A549 (cell line): ENCODE data around the gene ATG5.

ENCODE experiments used
- BCL3 ChIP-seq: fragments of >200 bp; sonication (Bioruptor Twin); formaldehyde crosslinking; IDR thresholded peaks from 3 replicates; pipeline ENCODE4 v1.6.1; 2016
- CTCF ChIP-seq: fragments of >200 bp; sonication (Bioruptor Twin); formaldehyde crosslinking; IDR thresholded peaks from 3 replicates; pipeline ENCODE4 v1.5.1; 2016
- HEYL ChIP-seq: fragments of 250-450 bp; sonication (Bioruptor Pico); IDR thresholded peaks from 2 replicates; pipeline ENCODE4 v1.8.0; 2021; ENCODE audit warnings: mild to moderate bottlenecking, moderate library complexity
- HMGXB4 ChIP-seq: fragments of 250-450 bp; sonication (Bioruptor Pico); IDR thresholded peaks from 2 replicates; pipeline ENCODE4 v1.5.0; 2021; ENCODE audit warnings: mild to moderate bottlenecking, moderate library complexity, borderline replicate concordance
- JUN ChIP-seq, 2 experiments: fragments of >200 bp; sonication (Bioruptor Twin); formaldehyde crosslinking; IDR thresholded peaks; 2 replicates in 1 of 2; 3 replicates in 1 of 2; pipeline ENCODE4 v1.6.1; 2016 to 2017
- MAZ ChIP-seq: fragments of 150-350 bp; IDR thresholded peaks from 2 replicates; pipeline ENCODE4 v1.6.1; 2014; ENCODE audit warnings: antibody characterized with exemption, low read depth, low read length, borderline replicate concordance
- MYC ChIP-seq: IDR thresholded peaks from 2 replicates; pipeline ENCODE4 v1.6.1; 2012; ENCODE audit warnings: mild to moderate bottlenecking, inconsistent platforms, low read length, improper control_type of control experiment, borderline replicate concordance
- PBX3 ChIP-seq: IDR thresholded peaks from 2 replicates; pipeline ENCODE4 v1.6.1; 2012
- PHF8 ChIP-seq: fragments of 200-600 bp; sonication (generic); IDR thresholded peaks from 2 replicates; pipeline ENCODE4 v1.6.1; 2016; ENCODE audit warnings: low read depth, mild to moderate bottlenecking, antibody characterized with exemption, moderate library complexity, borderline replicate concordance
- POLR2A ChIP-seq: IDR thresholded peaks from 2 replicates; pipeline ENCODE4 v1.6.1; 2012; ENCODE audit warnings: mild to moderate bottlenecking, low read length
- POLR2AphosphoS2 ChIP-seq: conservative IDR thresholded peaks from 2 replicates; pipeline ENCODE4 v1.6.1; 2012; ENCODE audit warnings: low read length, improper control_type of control experiment, inconsistent platforms
- RCOR1 ChIP-seq: fragments of 150-350 bp; IDR thresholded peaks from 2 replicates; pipeline ENCODE4 v1.6.1; 2014; ENCODE audit warnings: antibody characterized with exemption, low read length, low read depth
- TF ChIP-seq, protein P1 (sequence below): fragments of 150-350 bp; IDR thresholded peaks from 2 replicates; pipeline ENCODE4 v1.6.1; 2014; ENCODE audit warnings: low read depth, mild to moderate bottlenecking, low read length

DNA sequence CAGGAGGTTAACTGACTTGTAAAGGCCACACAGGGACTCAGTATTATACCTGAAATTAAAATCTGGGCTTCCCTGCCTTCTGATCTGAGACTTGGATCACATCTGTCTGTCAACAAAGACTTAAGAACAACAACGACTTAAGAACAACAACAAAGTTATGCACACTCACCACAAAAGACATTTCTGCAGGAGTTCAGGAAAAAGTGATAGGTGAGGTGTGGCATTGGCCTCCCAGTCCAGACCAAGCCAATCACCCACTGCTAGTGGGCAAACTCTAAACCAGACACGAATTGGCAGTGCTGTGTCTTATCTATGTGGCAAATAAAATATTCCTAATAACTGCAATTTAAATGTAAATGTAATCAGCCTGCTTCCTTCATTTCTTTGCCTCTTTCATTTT lies 178.1 kb downstream of the ATG5 start:
- TF ChIP-seq MAZ (no peak), CTCF (no peak), BCL3 (no peak), PHF8 (no peak), RCOR1 (no peak), JUN (IDR thresholded peaks at IDR 0.05) (no peak), MYC (no peak), HMGXB4 (CRISPR knock-in tag) (no peak), POLR2A (no peak), HEYL (CRISPR knock-in tag) (no peak), POLR2AphosphoS2 (no peak), PBX3 (no peak)
- TF ChIP-seq, protein P1, sequence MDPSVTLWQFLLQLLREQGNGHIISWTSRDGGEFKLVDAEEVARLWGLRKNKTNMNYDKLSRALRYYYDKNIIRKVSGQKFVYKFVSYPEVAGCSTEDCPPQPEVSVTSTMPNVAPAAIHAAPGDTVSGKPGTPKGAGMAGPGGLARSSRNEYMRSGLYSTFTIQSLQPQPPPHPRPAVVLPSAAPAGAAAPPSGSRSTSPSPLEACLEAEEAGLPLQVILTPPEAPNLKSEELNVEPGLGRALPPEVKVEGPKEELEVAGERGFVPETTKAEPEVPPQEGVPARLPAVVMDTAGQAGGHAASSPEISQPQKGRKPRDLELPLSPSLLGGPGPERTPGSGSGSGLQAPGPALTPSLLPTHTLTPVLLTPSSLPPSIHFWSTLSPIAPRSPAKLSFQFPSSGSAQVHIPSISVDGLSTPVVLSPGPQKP, result no peak
